NCI-H2227 (cell line): ENCODE measurements around the gene NR1H2.

ENCODE experiments used
- DNase-seq: peaks from one replicate; lab custom pipeline; 2025; ENCODE audit not compliant: unreplicated experiment; lab: John Stamatoyannopoulos, UW

Gene NR1H2

DNA sequence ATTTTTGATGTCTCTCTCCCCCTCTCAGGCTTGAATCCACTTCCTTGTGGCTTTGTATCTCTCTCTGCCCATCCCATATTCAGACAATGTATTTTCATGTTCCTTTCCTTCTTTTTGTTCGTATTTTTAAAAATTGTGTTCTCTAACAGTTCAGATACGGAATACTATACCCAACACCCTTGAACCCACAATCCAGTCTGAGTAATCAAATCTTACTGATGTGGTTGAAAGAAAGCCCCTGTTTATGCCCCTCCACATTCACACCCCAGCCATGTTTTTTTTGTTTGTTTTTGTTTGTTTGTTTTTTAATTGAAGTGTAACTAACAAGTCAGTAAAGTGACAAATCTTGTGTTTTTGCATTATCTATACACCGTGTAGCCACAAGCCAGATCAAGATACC is 43.9 kb downstream of the NR1H2 start:
- no peak for DNase-seq

GRCh38 chr19:50420808-50421207 is 44.6 kb downstream of the NR1H2 start:
- DNase-seq: no peak

DNA sequence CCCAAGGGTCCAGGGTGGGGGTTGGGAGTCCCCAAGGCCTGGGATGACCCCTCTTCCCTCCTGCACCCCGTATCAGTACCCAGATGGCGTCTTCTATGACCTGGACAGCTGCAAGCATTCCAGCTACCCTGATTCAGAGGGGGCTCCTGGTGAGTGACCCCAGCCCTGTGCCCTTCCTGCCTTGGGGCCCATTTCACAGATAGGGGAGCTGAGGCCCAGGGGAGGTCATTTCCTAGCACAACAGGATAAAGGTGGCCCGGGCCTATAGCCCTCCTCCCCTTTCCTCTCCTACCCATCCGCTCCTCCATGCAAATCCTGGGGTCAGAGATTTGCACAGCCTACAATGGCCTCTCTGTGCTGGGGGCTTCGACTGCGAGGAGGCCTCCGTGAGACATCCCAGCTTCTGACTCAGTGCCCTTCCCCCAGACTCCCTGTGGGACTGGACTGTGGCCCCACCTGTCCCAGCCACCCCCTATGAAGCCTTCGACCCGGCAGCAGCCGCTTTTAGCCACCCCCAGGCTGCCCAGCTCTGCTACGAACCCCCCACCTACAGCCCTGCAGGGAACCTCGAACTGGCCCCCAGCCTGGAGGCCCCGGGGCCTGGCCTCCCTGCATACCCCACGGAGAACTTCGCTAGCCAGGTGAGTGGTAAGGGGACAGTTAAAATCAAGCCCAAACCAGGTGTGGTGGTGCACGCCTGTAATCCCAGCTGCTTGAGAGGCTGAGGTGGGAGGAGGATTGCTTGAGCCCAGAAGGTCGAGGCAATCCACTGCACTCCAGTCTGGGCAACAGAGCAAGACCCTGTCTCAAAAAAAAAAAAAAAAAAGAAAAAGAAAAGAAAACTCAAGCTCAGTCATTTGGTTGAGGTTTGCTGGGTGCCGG is 46.4 kb downstream of the NR1H2 start:
- no peak for DNase-seq

- no peak for DNase-seq
Observed at GRCh38 chr19:50423279-50424113, 47.2 kb downstream of the NR1H2 start.

- no peak for DNase-seq
Observed at GRCh38 chr19:50425581-50425980, 49.3 kb downstream of the NR1H2 start.

GRCh38 chr19:50427318-50427925 is 51.2 kb downstream of the NR1H2 start:
- no peak for DNase-seq

DNA sequence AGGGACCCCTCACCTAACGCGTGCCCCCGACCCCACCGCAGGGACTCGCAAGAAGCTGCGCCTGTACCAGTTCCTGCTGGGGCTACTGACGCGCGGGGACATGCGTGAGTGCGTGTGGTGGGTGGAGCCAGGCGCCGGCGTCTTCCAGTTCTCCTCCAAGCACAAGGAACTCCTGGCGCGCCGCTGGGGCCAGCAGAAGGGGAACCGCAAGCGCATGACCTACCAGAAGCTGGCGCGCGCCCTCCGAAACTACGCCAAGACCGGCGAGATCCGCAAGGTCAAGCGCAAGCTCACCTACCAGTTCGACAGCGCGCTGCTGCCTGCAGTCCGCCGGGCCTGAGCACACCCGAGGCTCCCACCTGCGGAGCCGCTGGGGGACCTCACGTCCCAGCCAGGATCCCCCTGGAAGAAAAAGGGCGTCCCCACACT is 51.8 kb downstream of the NR1H2 start:
- peak; percentile 55 for DNase-seq

GRCh38 chr19:50428772-50429463 is 52.7 kb downstream of the NR1H2 start:
- DNase-seq: no peak

DNA sequence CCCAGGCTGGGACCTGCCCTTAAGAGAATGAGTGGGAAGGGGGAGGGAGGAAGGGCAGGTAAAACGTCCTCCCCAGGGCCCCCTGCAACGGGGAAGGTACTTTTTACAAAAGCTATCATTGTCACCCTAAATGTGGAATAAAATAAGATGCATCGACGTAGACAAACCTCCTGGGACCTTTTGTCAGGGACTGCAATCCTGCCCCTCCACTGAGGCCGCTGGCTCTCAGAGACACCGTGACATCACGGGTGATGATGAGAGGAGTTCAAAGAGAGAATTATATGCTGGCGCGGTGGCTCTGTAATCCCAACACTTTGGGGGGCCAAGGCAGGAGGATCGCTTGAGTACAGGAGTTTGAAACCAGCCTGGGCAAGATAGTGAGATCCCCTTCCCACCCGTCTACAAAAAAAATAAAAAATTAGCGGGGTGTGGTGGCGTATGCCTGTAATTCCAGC is 54.7 kb downstream of the NR1H2 start:
- DNase-seq: no peak

DNA sequence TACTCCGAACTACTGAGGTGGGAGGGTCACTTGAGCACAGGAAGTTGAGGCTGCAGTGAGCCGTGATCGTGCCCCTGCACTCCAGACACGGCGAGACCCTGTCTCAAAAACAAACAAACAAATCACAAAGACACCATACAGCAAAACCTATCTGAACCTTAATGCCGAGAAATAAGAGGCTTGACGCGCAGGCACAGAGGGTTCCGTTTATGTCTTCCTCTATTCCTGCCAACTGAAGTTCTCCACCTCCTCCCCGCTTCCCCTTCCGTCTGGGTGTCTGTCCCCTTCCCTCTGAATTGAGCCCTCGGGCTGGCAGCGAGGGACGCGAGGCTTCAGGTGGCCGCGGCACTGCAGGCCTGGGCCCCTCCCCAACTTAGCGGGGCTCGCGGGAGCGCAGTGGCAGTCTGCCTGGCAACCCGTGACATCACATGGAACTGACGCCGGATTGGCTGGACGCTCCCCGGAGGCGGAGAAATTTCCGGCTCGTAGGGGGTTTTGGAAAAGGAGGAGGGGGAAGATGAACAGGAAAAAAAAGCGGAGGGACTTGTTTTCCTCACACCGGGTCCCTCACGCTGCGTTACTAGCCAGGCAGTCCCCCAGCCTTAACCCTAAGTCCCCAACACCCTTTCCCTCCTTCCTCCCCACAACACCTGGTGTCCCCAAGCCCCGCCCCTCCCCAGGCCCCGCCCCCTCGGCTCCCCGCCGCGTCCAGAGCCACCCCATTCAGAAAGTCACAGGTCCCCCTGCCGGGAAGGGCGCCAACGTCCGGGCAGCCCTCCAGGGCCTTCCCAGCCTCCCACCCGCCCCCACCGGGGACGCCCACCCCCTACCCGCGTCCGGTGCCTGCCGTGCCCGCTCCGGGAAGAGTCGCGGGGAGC is 55.3 kb downstream of the NR1H2 start:
- peak; percentile 86 for DNase-seq

GRCh38 chr19:50432221-50433028 is 56.2 kb downstream of the NR1H2 start, which contains the start of gene MYBPC2:
MYBPC2 (plus strand) TSS chr19:50432892; CDS start chr19:50432954, 62 bp downstream.
- DNase-seq: peak; percentile 24
